ENCODE data around the gene AKT3. TPM values are rescaled to one million over a fixed set of nuclear protein-coding genes. Genes with fewer than 3 reads are reported as not detected.
A peak's percentile ranks its signal among the peaks of the same experiment; 100 is the strongest.

The AKT3 gene
- total RNA-seq, 1 donor from 2014 or later, result 36.2 TPM

- no peak overlapping the region for H2AFZ ChIP-seq (replicated peaks)
- H3K4me3 Mint-ChIP-seq, result no peak overlapping the region
- H3F3A ChIP-seq (ENCODE audit: low read depth), result no peaks in the 10 kb centered on the region
- no peaks in the 10 kb centered on the region for H3K36me3 ChIP-seq
- H3K4me1 ChIP-seq, result no peaks in the 10 kb centered on the region
- no peaks in the 10 kb centered on the region for H3K27me3 Mint-ChIP-seq (ENCODE audit: insufficient read depth, low read depth)
- peaks cover 27% of the 10 kb centered on the region for H3K4me1 Mint-ChIP-seq
- peaks cover 4% of the 10 kb centered on the region for H3K79me2 ChIP-seq (ENCODE audit: low read depth)
- no peaks in the 10 kb centered on the region for H3K9me3 ChIP-seq (ENCODE audit: low read depth)
- no peak overlapping the region for H3K4me2 ChIP-seq
- H4K20me1 ChIP-seq (ENCODE audit: low read depth), result no peaks in the 10 kb centered on the region
- H3K27me3 ChIP-seq, result no peaks in the 10 kb centered on the region
- no peaks in the 10 kb centered on the region for H3K36me3 Mint-ChIP-seq
- no peak overlapping the region for H3K27ac Mint-ChIP-seq
- peak; percentile 12 for DNase-seq (ENCODE audit: low spot score)
- H3K27ac ChIP-seq, result peak overlapping the region; percentile 50
- TF ChIP-seq EZH2phosphoT487 (IDR thresholded peaks at IDR 0.05) (no peak), CTCF (IDR thresholded peaks at IDR 0.05) (no peak), EZH2 (IDR thresholded peaks at IDR 0.05) (no peak)
- no peak overlapping the region for H3K4me3 ChIP-seq
- no peaks in the 10 kb centered on the region for H3K9me3 Mint-ChIP-seq
- no peak overlapping the region for H3K9ac ChIP-seq
Measured at GRCh38 chr1:243706563-243706962, 143.5 kb downstream of the AKT3 start.

GRCh38 chr1:243705585-243705984, 144.5 kb downstream of the AKT3 start:
- Histone ChIP-seq H3K27me3 (no peaks in the 10 kb centered on the region), H3K4me3 (no peak overlapping the region), H3K4me2 (no peak overlapping the region), H3K79me2 (ENCODE audit: low read depth) (peaks cover 3% of the 10 kb centered on the region), H3K4me1 (no peaks in the 10 kb centered on the region), H3K27ac (no peak overlapping the region), H2AFZ (replicated peaks) (no peak overlapping the region), H3K9ac (no peak overlapping the region), H3F3A (ENCODE audit: low read depth) (no peaks in the 10 kb centered on the region), H4K20me1 (ENCODE audit: low read depth) (no peaks in the 10 kb centered on the region), H3K9me3 (ENCODE audit: low read depth) (no peaks in the 10 kb centered on the region), H3K36me3 (no peaks in the 10 kb centered on the region)
- Mint-ChIP-seq H3K4me1 (peaks cover 23% of the 10 kb centered on the region), H3K27ac (no peak overlapping the region), H3K4me3 (no peak overlapping the region), H3K27me3 (ENCODE audit: insufficient read depth, low read depth) (no peaks in the 10 kb centered on the region), H3K36me3 (peaks cover 2% of the 10 kb centered on the region), H3K9me3 (no peaks in the 10 kb centered on the region)
- no peak for DNase-seq (ENCODE audit: low spot score)
- TF ChIP-seq CTCF (IDR thresholded peaks at IDR 0.05) (no peak), EZH2 (IDR thresholded peaks at IDR 0.05) (no peak), EZH2phosphoT487 (IDR thresholded peaks at IDR 0.05) (no peak)

GRCh38 chr1:243701872-243702271, 148.2 kb downstream of the AKT3 start:
- no peak for DNase-seq (ENCODE audit: low spot score)
- Mint-ChIP-seq H3K36me3 (peaks cover 2% of the 10 kb centered on the region), H3K27ac (no peak overlapping the region), H3K27me3 (ENCODE audit: insufficient read depth, low read depth) (no peaks in the 10 kb centered on the region), H3K4me1 (peaks cover 11% of the 10 kb centered on the region), H3K4me3 (no peak overlapping the region), H3K9me3 (no peaks in the 10 kb centered on the region)
- H3K9ac ChIP-seq, result no peak overlapping the region
- H4K20me1 ChIP-seq (ENCODE audit: low read depth), result no peaks in the 10 kb centered on the region
- H2AFZ ChIP-seq (replicated peaks), result no peak overlapping the region
- H3K79me2 ChIP-seq (ENCODE audit: low read depth), result no peaks in the 10 kb centered on the region
- no peak overlapping the region for H3K4me3 ChIP-seq
- no peaks in the 10 kb centered on the region for H3F3A ChIP-seq (ENCODE audit: low read depth)
- no peaks in the 10 kb centered on the region for H3K4me1 ChIP-seq
- no peak for TF ChIP-seq EZH2phosphoT487 (IDR thresholded peaks at IDR 0.05)
- no peak for TF ChIP-seq CTCF (IDR thresholded peaks at IDR 0.05)
- TF ChIP-seq EZH2 (IDR thresholded peaks at IDR 0.05), result no peak
- H3K4me2 ChIP-seq, result no peak overlapping the region
- no peaks in the 10 kb centered on the region for H3K36me3 ChIP-seq
- H3K9me3 ChIP-seq (ENCODE audit: low read depth), result no peaks in the 10 kb centered on the region
- no peak overlapping the region for H3K27ac ChIP-seq
- no peaks in the 10 kb centered on the region for H3K27me3 ChIP-seq

All from neural progenitor cell (in vitro differentiated cells).